ENCODE measurements around the gene GEMIN4. TPM values are rescaled to one million over a fixed set of nuclear protein-coding genes. Genes with fewer than 3 reads are reported as not detected.
A peak's percentile ranks its signal among the peaks of the same experiment; 100 is the strongest.

GEMIN4 gene
- total RNA-seq, 1 donor from 2014 or later = 19.0 TPM

DNA sequence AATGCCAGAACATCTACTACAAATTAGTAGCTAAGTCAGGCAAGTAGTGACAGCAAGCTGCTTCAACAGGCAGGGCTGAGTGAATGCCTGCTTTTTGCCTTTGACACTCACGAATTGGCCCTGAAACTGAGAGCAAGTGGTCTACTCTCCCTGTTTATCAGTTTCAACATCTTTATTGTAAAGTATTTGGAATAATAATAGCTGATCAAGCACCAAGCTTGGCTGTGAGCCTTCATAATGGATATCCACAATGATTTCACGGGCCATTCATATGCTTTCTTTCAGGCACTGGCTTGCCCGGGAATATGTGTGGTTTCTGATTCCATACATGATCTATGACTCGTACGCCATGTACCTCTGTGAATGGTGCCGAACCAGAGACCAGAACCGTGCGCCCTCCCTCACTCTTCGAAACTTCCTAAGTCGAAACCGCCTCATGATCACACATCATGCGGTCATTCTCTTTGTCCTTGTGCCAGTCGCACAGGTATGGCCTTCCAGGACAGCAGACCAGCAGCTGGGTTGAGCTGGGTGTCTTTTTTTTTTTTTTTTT lies 14.4 kb downstream of the GEMIN4 start:
- no peak for DNase-seq (ENCODE audit: low read depth)
- H3K4me3 ChIP-seq (ENCODE audit: low read depth, low read length) = no peak overlapping the region
- no peak for TF ChIP-seq CTCF (conservative IDR thresholded peaks at IDR 0.05; ENCODE audit: low read depth, low read length)

DNA sequence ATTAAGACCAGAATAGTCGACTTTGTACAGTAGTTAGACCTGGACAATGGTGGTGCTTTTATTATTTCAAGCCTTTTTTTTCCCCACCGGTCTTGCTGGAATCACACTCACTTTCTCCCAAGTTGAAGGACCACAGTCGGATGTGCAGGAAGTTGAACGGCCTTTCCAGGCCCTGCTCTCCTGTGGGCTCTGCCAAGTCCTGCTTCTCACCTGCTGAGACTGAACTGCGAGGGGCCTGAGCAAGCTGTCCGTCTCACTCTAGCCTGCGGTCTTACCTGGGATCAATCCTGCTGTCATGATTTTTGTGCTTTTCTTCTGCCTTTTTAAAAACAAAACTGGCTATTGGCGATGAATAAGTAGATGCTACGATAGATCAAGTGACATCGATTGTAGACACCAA lies 18.3 kb downstream of the GEMIN4 start:
- TF ChIP-seq CTCF (conservative IDR thresholded peaks at IDR 0.05; ENCODE audit: low read depth, low read length) = no peak
- peak overlapping the region; percentile 79 for H3K4me3 ChIP-seq (ENCODE audit: low read depth, low read length)
- DNase-seq (ENCODE audit: low read depth) = no peak

GRCh38 chr17:732902-733720 lies 19.0 kb downstream of the GEMIN4 start:
- no peak for TF ChIP-seq CTCF (conservative IDR thresholded peaks at IDR 0.05; ENCODE audit: low read depth, low read length)
- DNase-seq (ENCODE audit: low read depth) = no peak
- peak overlapping the region; percentile 79 for H3K4me3 ChIP-seq (ENCODE audit: low read depth, low read length)

- TF ChIP-seq CTCF (conservative IDR thresholded peaks at IDR 0.05; ENCODE audit: low read depth, low read length) = no peak
- peak within 1 kb of the TSS; percentile 79 for H3K4me3 ChIP-seq (ENCODE audit: low read depth, low read length)
- DNase-seq (ENCODE audit: low read depth) = no peak
Measured at GRCh38 chr17:732067-732901, 19.8 kb downstream of the GEMIN4 start, which contains the start of gene TLCD3A. Gene TLCD3A (plus strand): TSS chr17:732596. CDS start chr17:732648, 52 bp downstream.

DNA sequence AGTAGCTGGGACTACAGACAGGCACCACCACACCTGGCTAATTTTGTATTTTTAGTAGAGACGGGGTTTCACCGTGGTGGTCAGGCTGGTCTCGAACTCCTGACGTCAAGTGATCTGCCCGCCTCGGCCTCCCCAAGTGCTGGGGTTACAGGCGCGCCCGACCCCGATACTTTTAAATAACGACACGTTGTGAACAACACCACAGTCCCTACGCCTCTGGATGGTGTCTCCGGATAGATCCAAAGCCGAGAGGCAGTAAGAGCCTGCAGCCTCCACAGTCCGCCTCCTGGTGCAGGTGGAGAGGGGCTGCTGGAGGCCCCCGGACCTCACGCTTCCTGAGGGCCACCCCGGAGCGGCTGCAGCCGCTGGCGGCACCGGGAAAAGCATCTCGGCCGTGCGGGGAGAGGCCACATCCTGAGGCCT lies 20.4 kb downstream of the GEMIN4 start:
- no peak for TF ChIP-seq CTCF (conservative IDR thresholded peaks at IDR 0.05; ENCODE audit: low read depth, low read length)
- peak overlapping the region; percentile 79 for H3K4me3 ChIP-seq (ENCODE audit: low read depth, low read length)
- DNase-seq (ENCODE audit: low read depth) = no peak

DNA sequence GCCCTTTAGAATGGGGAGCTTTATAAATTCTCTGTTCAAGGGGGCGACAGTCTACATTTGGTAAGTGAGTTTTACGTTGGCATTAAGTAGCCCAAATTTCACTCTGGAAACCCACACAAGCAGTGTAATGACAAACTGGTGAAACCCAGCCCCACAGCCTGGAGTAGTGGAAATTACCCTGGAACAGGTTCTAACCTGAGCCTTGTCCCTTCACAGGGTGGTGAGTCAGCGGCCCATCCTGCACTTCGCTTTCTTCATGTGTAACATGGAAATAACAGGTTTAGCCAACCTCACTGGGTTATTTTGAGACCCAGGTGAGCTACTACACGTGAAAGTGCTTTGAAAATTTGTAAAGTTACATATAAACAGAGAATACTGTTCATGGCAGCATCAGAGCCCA lies 23.2 kb downstream of the GEMIN4 start:
- H3K4me3 ChIP-seq (ENCODE audit: low read depth, low read length) = no peak overlapping the region
- no peak for TF ChIP-seq CTCF (conservative IDR thresholded peaks at IDR 0.05; ENCODE audit: low read depth, low read length)
- DNase-seq (ENCODE audit: low read depth) = no peak
